WI38 (cell line): Measurements from ENCODE around the gene CELF2.

Experiments
- H3K4me3 ChIP-seq: 2 replicates; pipeline ENCODE4 v1.5.1; 2011; ENCODE audit warnings: low read depth, mild to moderate bottlenecking, control low read depth, low read length
- TF ChIP-seq, protein P1 (sequence below): IDR thresholded peaks from 2 replicates; pipeline ENCODE4 v1.5.1; 2012; ENCODE audit warnings: low read depth, mild to moderate bottlenecking, control low read depth, low read length

Gene CELF2

DNA sequence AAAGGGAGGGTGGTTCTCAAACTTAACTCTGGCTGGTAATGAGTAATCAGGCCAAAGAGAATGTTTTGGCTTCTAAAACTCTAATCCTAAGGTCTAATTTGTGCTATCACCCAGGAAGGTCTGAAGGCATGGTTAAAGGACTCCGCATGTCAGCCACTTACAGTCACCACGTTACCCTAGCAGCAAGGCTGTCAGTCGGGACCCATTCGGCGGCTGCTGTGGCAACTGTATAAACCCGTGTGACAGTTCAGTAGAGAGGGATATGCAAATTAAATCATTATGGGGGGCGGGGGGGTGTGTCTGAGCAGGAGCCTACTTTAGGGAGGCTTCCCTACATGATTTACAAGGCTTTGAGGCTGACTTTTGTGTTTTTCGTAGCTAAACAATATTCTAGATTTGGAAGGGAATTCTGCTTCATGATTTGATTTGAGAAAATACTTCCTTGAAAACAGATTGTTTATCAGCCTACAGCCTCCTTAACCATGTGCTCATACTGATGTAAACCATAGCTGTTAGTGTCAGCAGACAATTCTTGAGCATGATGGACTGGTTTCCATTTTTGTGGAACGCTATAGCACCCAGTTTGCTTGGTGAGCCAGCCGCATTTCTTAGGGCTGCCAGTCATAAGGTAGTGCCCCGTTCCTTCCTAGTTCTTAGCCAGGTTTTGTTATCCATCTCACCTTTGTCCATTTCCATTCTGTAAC is 309.4 kb downstream of the CELF2 start:
- TF ChIP-seq, protein P1, sequence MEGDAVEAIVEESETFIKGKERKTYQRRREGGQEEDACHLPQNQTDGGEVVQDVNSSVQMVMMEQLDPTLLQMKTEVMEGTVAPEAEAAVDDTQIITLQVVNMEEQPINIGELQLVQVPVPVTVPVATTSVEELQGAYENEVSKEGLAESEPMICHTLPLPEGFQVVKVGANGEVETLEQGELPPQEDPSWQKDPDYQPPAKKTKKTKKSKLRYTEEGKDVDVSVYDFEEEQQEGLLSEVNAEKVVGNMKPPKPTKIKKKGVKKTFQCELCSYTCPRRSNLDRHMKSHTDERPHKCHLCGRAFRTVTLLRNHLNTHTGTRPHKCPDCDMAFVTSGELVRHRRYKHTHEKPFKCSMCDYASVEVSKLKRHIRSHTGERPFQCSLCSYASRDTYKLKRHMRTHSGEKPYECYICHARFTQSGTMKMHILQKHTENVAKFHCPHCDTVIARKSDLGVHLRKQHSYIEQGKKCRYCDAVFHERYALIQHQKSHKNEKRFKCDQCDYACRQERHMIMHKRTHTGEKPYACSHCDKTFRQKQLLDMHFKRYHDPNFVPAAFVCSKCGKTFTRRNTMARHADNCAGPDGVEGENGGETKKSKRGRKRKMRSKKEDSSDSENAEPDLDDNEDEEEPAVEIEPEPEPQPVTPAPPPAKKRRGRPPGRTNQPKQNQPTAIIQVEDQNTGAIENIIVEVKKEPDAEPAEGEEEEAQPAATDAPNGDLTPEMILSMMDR: no peak
- H3K4me3 ChIP-seq: no peak overlapping the region

DNA sequence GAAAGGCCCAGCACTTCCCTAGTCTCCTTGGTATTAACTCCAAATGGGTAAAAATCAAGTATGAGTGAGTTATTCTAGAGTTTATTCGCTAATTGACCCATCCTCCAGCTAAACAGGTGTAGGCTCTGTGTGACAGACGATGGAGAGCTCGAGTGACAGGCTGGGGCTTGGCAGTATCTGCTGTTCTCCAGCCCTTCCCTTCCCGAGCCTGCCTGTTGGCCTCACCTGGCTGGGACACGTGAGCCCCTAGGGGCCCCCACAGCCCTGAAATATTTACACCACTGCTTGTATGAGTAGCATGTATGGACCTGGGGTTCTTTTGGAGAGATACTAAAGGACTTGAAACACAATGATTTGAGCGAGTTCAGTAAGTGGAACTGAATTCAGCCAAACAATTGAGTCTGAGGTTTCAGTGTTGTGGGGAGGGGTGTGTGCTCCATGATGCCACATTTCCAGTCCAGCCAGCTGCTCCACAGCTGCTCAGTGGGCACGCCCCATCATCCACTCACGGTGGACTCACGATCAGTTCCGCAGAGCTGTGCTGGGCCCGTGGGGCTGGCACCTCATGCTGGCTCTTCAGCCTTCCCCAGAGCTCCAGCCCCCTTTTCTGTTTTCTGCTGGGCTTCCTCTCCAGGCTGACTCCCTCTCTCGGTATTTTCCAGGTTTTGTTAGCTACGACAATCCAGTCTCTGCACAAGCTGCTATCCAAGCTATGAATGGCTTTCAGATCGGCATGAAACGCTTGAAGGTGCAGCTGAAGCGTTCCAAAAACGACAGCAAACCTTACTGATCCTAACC is 310.8 kb downstream of the CELF2 start:
- H3K4me3 ChIP-seq: no peak overlapping the region
- TF ChIP-seq, protein P1: no peak

DNA sequence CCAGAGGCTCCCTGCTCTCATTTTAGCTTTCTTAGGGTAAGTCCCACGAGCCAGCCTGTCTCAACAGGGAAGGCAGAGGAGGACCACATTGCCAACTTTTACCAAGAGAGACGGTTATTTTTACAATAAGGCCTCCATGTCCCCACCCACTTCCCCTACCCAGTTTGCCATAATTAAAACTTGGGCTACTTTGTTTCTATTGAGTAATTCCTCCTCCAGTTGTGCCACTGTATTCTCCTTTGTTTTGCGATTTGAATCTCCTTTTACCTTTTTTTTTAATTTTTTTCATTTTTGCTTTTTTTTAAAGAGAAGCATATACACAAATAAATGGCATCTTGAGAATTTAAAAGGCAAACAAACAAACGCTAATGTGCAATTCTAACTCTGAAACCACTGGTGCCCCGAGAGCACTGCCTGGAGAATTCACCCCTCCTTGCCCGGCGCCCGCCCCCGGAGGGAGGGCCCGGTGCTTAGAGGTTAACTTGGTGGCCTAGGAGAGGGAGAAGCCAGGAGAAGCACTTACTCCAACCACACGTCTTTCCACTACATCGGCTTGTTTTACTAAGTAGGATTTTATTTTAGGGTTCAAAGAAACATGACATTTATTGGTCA is 311.5 kb downstream of the CELF2 start:
- TF ChIP-seq, protein P1: no peak
- no peak overlapping the region for H3K4me3 ChIP-seq

DNA sequence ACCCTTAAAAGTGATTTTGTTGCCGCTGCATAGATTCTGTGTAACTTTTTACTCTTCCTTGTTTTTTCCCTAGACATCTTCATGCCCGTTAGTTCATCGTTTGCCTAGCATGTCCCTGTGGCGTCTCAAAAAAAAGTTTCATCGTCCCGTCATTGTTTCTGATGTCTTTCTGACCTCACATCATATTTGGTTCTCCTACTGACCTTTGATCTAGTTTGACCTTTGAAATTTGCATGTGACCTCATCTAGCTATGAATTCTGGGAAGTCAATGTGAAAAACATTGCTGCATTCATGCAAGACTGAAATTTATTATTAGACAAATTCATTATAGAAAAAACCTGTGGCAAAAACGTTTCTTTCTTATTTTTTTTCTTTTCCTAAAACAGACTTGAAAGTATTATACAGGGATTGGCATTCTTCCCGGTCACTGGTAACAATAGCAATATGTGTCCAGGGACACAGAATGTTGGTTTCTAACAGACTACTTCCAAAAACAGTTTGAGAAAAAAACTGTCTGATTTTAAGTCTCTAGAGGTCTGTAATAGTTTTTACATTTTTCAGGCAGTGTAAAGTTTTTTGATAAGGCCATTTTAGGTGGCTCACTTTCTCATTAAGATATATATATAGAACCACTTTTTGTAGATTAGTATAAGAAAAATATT is 312.8 kb downstream of the CELF2 start:
- H3K4me3 ChIP-seq: no peak overlapping the region
- TF ChIP-seq, protein P1: no peak

DNA sequence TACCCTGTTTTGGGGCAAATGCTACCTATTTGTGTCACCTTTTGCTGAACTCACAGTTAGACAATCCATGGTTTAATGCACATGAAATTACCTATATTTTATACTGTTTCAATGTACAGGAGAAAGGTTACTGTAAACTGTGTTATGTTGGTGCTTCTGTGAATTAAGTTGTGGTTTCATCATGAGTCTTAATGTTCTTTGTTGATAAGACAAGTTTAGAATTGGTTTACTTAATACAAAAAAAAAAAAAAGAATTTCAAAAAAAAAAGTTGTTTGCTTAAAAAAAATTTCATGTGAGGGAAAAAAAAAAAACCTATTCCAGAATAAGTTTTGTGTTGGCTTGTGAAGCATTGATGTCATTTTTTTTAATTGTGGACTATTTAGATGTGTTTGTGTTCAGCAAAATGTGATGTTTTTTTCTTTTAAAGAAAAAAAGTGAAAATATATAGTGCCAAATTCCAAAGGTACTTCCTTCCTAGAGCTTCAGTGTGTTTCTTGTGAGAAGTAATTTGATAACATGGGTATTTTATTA is 313.4 kb downstream of the CELF2 start:
- no peak overlapping the region for H3K4me3 ChIP-seq
- TF ChIP-seq, protein P1: no peak

DNA sequence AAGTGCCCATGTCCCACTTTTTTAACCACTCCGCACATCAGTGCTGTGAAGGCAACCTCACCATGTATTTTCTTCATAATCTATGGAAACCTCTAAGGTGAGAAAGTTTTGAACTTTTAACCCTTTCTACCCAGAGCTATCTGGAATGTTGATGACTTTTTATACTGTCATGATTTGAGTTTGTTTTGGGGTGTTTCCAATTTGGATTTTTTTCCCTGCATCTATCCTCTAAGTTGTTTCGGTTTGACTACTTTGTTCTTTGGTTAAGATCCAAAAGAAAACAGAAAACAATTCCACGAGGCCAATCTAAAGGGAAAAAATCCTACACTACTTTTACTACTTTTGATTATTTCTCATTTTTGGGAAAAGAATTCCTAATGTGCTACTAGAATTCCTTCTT is 314.1 kb downstream of the CELF2 start:
- TF ChIP-seq, protein P1: no peak
- no peak overlapping the region for H3K4me3 ChIP-seq
